Measurements from ENCODE around the gene MAPK8IP1. TPM values are rescaled to one million over a fixed set of nuclear protein-coding genes. Genes with fewer than 3 reads are reported as not detected.

MAPK8IP1 gene
- total and polyA plus RNA-seq, 2 donors (not counting 3 experiments of a cell fraction or from before 2014, with no cell fraction given) = 4.1 to 4.8 TPM

DNA sequence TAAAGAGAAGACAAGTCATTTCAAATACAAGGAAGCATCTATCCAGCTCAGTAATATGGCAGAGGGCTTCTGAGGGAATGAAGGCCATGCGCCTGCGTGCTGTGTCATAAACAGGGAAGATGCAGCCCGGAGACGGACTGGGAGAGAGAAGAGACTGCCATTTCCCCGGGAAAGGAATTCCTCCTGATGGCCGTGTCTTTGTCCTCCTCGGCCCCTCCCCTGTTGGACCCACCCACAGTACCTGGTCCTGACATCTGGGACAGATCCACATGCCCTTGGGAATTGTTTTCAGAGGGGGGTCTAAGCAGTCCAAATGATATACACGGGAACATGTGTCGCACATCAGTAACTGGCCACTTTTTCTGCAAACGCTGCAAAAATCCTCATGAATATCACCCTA lies 52.5 kb downstream of the MAPK8IP1 start:
- DNase-seq (ENCODE audit: low read depth, low spot score) = no peak
- dilution Hi-C loops (cut with MboI; ENCODE audit: extremely low pct_ligation_motif_present, low sequenced_read_pairs) (no loop called here), intact Hi-C loops (cut with micrococcal nuclease) (no loop called here)
- H3K9me1 ChIP-seq (replicated peaks; ENCODE audit: control insufficient read depth, extremely low read depth, insufficient read depth, low read length) = no peaks in the 10 kb centered on the region
- POLR2A ChIA-PET = interaction anchor here (0.7 kb wide), 1 partner anchor 69 kb away, joined by 3 read pairs; no protein-coding TSS in a partner anchor
- no peaks in the 10 kb centered on the region for H3K79me2 ChIP-seq (ENCODE audit: control insufficient read depth, insufficient read depth, low read length)
- BruUV-seq (replicated peaks) = no TSS peak
- no peak overlapping the region for H3K4me3 ChIP-seq (replicated peaks in 1 of 3; ENCODE audit: insufficient read depth in 1 of 3, low read depth in 1 of 3, low read length in 3 of 3)
- no peaks in the 10 kb centered on the region for H3K27me3 ChIP-seq (ENCODE audit: control insufficient read depth in 2 of 2, insufficient read depth in 2 of 2, low read length in 2 of 2)
- H3K36me3 ChIP-seq (ENCODE audit: control insufficient read depth in 2 of 2, extremely low read depth in 1 of 2, insufficient read depth in 2 of 2, low read length in 2 of 2) = peaks cover 0 to 29% of the 10 kb centered on the region in 2 experiments
- no peak for TF ChIP-seq POLR2A (IDR thresholded peaks at IDR 0.05; ENCODE audit: low read depth, low read length)
- TF ChIP-seq FOS (IDR thresholded peaks at IDR 0.05; ENCODE audit: borderline replicate concordance, insufficient read depth, low read length) = no peak
- no peak for TF ChIP-seq MYC (IDR thresholded peaks at IDR 0.05; ENCODE audit: low read depth, low read length)
- no peak for TF ChIP-seq POLR2AphosphoS5 (IDR thresholded peaks at IDR 0.05; ENCODE audit: insufficient read depth, low read depth, low read length)
- TF ChIP-seq JUN (IDR thresholded peaks at IDR 0.05; ENCODE audit: borderline replicate concordance, insufficient read depth, insufficient read length, low read depth) = no peak
- TF ChIP-seq EZH2 (IDR thresholded peaks at IDR 0.05; ENCODE audit: borderline replicate concordance, low read depth, low read length, severe bottlenecking) = no peak
- TF ChIP-seq, protein P1, sequence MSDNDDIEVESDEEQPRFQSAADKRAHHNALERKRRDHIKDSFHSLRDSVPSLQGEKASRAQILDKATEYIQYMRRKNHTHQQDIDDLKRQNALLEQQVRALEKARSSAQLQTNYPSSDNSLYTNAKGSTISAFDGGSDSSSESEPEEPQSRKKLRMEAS (IDR thresholded peaks at IDR 0.05; ENCODE audit: insufficient read depth, insufficient read length) = no peak
- TF ChIP-seq, protein P2, sequence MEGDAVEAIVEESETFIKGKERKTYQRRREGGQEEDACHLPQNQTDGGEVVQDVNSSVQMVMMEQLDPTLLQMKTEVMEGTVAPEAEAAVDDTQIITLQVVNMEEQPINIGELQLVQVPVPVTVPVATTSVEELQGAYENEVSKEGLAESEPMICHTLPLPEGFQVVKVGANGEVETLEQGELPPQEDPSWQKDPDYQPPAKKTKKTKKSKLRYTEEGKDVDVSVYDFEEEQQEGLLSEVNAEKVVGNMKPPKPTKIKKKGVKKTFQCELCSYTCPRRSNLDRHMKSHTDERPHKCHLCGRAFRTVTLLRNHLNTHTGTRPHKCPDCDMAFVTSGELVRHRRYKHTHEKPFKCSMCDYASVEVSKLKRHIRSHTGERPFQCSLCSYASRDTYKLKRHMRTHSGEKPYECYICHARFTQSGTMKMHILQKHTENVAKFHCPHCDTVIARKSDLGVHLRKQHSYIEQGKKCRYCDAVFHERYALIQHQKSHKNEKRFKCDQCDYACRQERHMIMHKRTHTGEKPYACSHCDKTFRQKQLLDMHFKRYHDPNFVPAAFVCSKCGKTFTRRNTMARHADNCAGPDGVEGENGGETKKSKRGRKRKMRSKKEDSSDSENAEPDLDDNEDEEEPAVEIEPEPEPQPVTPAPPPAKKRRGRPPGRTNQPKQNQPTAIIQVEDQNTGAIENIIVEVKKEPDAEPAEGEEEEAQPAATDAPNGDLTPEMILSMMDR (IDR thresholded peaks at IDR 0.05; ENCODE audit: extremely low read depth in 1 of 2, insufficient read depth in 1 of 2, low read depth in 1 of 2, low read length in 2 of 2) = no peak
- no peak for TF ChIP-seq GATA2 (IDR thresholded peaks at IDR 0.05; ENCODE audit: insufficient read depth, insufficient read length, low read depth, low read length)
- H3K9ac ChIP-seq (replicated peaks; ENCODE audit: extremely low read depth, insufficient read depth, low read length) = no peak overlapping the region
- H3K4me1 ChIP-seq (ENCODE audit: control insufficient read depth, extremely low read depth, insufficient read depth, low read length) = no peaks in the 10 kb centered on the region
- H3K4me2 ChIP-seq (ENCODE audit: insufficient read depth, low read length) = no peak overlapping the region
- no peaks in the 10 kb centered on the region for H3K9me3 ChIP-seq (replicated peaks; ENCODE audit: control insufficient read depth, insufficient read depth, low read length)
- CTCF ChIA-PET = interaction anchor here (0.5 to 1.0 kb wide), 2 partner anchors 13 to 68 kb away, joined by 3 read pairs; no protein-coding TSS in a partner anchor
- no peaks in the 10 kb centered on the region for H4K20me1 ChIP-seq (replicated peaks; ENCODE audit: control insufficient read depth, extremely low read depth, insufficient read depth, low read length)
- H3K27ac ChIP-seq (ENCODE audit: insufficient read depth, low read depth, low read length) = no peak overlapping the region
- no peak overlapping the region for H2AFZ ChIP-seq (ENCODE audit: low read depth, low read length)
- FAIRE-seq = no peak
